ENCODE data around the gene GNPTAB.

- TF ChIP-seq CTCF (conservative IDR thresholded peaks at IDR 0.05) = no peak
- TF ChIP-seq EZH2 (IDR thresholded peaks at IDR 0.05; ENCODE audit: low read depth) = no peak
These were observed 90.2 kb downstream of the GNPTAB start for GRCh38 chr12:101740566-101740965.

Data from PC-9 (cell line).